H1 (cell line): Measurements from ENCODE around the gene SLC9A4. TPM values are rescaled to one million over a fixed set of nuclear protein-coding genes. Genes with fewer than 3 reads are reported as not detected.

ENCODE experiments used
- polyA plus RNA-seq, 7 experiments: library from polyadenylated mRNA; depleted of rRNA in 3 of 7; stranded (reverse) in 5 of 7; unstranded in 2 of 7; fragments of >200 nt in 5 of 7; fragments of 200-250 nt in 2 of 7; gene quantifications; 1 replicate in 5 of 7; 2 replicates in 1 of 7; 4 replicates in 1 of 7; pipeline versions ENCODE4 v1.2.1 to v1.2.3, GENCODE V29; 2011 to 2013; ENCODE audit warnings: missing spikeins in 2 of 7, mixed read lengths in 2 of 7
- total RNA-seq: library from RNA; stranded (reverse); fragmentation: NEBNext Ultra II Directional; extraction: Animal tissue kit (Norgen Biotek cat#: 25700); gene quantifications from 2 replicates; pipeline ENCODE4 v1.2.1, GENCODE V29; 2021
- TF ChIP-seq, protein P1 (sequence below): fragments of 300-600 bp; sonication (generic); IDR thresholded peaks from 2 replicates; pipeline ENCODE4 v1.7.1; 2012; ENCODE audit warnings: low read length, moderate library complexity, mild to moderate bottlenecking, inconsistent platforms; ENCODE audit not compliant: insufficient replicate concordance
- TF ChIP-seq, protein P2 (sequence below): IDR thresholded peaks from 2 replicates; pipeline ENCODE4 v1.6.1; 2011; ENCODE audit warnings: low read depth, mild to moderate bottlenecking, low read length; ENCODE audit not compliant: insufficient read depth

SLC9A4 gene
- total and polyA plus RNA-seq, 2 of the 8 experiments (the other 6 are each of a cell fraction or from before 2014, with no cell fraction given) = not detected

DNA sequence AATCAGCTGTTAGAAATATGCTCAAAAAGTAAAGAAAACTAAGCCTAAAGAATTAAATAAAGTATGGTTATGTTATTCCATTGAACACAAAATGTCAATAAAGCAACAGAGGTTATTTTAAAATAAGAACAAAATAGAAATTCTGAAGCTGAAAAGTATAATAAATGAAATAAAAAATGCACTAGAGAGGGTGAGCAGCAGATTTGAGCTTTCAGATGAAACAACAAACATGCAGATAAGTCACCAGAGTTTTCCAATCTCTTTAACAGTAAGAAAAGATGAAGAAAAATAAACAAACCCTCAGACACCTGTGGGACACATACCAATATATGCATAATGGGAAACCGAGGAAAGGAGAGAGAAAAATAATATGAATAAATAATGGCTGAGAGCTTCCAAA lies 76.0 kb downstream of the SLC9A4 start (continued):
- TF ChIP-seq, protein P1, sequence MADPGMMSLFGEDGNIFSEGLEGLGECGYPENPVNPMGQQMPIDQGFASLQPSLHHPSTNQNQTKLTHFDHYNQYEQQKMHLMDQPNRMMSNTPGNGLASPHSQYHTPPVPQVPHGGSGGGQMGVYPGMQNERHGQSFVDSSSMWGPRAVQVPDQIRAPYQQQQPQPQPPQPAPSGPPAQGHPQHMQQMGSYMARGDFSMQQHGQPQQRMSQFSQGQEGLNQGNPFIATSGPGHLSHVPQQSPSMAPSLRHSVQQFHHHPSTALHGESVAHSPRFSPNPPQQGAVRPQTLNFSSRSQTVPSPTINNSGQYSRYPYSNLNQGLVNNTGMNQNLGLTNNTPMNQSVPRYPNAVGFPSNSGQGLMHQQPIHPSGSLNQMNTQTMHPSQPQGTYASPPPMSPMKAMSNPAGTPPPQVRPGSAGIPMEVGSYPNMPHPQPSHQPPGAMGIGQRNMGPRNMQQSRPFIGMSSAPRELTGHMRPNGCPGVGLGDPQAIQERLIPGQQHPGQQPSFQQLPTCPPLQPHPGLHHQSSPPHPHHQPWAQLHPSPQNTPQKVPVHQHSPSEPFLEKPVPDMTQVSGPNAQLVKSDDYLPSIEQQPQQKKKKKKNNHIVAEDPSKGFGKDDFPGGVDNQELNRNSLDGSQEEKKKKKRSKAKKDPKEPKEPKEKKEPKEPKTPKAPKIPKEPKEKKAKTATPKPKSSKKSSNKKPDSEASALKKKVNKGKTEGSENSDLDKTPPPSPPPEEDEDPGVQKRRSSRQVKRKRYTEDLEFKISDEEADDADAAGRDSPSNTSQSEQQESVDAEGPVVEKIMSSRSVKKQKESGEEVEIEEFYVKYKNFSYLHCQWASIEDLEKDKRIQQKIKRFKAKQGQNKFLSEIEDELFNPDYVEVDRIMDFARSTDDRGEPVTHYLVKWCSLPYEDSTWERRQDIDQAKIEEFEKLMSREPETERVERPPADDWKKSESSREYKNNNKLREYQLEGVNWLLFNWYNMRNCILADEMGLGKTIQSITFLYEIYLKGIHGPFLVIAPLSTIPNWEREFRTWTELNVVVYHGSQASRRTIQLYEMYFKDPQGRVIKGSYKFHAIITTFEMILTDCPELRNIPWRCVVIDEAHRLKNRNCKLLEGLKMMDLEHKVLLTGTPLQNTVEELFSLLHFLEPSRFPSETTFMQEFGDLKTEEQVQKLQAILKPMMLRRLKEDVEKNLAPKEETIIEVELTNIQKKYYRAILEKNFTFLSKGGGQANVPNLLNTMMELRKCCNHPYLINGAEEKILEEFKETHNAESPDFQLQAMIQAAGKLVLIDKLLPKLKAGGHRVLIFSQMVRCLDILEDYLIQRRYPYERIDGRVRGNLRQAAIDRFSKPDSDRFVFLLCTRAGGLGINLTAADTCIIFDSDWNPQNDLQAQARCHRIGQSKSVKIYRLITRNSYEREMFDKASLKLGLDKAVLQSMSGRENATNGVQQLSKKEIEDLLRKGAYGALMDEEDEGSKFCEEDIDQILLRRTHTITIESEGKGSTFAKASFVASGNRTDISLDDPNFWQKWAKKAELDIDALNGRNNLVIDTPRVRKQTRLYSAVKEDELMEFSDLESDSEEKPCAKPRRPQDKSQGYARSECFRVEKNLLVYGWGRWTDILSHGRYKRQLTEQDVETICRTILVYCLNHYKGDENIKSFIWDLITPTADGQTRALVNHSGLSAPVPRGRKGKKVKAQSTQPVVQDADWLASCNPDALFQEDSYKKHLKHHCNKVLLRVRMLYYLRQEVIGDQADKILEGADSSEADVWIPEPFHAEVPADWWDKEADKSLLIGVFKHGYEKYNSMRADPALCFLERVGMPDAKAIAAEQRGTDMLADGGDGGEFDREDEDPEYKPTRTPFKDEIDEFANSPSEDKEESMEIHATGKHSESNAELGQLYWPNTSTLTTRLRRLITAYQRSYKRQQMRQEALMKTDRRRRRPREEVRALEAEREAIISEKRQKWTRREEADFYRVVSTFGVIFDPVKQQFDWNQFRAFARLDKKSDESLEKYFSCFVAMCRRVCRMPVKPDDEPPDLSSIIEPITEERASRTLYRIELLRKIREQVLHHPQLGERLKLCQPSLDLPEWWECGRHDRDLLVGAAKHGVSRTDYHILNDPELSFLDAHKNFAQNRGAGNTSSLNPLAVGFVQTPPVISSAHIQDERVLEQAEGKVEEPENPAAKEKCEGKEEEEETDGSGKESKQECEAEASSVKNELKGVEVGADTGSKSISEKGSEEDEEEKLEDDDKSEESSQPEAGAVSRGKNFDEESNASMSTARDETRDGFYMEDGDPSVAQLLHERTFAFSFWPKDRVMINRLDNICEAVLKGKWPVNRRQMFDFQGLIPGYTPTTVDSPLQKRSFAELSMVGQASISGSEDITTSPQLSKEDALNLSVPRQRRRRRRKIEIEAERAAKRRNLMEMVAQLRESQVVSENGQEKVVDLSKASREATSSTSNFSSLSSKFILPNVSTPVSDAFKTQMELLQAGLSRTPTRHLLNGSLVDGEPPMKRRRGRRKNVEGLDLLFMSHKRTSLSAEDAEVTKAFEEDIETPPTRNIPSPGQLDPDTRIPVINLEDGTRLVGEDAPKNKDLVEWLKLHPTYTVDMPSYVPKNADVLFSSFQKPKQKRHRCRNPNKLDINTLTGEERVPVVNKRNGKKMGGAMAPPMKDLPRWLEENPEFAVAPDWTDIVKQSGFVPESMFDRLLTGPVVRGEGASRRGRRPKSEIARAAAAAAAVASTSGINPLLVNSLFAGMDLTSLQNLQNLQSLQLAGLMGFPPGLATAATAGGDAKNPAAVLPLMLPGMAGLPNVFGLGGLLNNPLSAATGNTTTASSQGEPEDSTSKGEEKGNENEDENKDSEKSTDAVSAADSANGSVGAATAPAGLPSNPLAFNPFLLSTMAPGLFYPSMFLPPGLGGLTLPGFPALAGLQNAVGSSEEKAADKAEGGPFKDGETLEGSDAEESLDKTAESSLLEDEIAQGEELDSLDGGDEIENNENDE = no peak
- TF ChIP-seq, protein P2, sequence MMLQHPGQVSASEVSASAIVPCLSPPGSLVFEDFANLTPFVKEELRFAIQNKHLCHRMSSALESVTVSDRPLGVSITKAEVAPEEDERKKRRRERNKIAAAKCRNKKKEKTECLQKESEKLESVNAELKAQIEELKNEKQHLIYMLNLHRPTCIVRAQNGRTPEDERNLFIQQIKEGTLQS = no peak
- TF ChIP-seq, all 59 proteins: peak for 0
